Hepatocyte (in vitro differentiated cells): ENCODE results near the gene IP6K3. TPM values are rescaled to one million over a fixed set of nuclear protein-coding genes. Genes with fewer than 3 reads are reported as not detected.

Source experiments
- DNase-seq: peaks from one replicate; pipeline ENCODE4 v3.0.0-alpha.2; 2016; ENCODE audit warnings: low spot score
- H2AFZ ChIP-seq: fragments of 200-600 bp; sonication (generic); 2 replicates; pipeline ENCODE4 v1.6.0; 2016; ENCODE audit warnings: antibody characterized with exemption, mild to moderate bottlenecking
- H3K27ac ChIP-seq: fragments of 200-600 bp; sonication (generic); 2 replicates; pipeline ENCODE4 v1.5.1; 2016; ENCODE audit warnings: mild to moderate bottlenecking
- H3K27me3 ChIP-seq: fragments of 200-600 bp; sonication (generic); 2 replicates; pipeline ENCODE4 v1.6.1; 2016
- H3K36me3 ChIP-seq: fragments of 200-600 bp; sonication (generic); replicated peaks from 2 replicates; pipeline ENCODE4 v1.5.1; 2016; ENCODE audit warnings: low read depth; ENCODE audit not compliant: insufficient read depth
- H3K4me1 ChIP-seq: fragments of 200-600 bp; sonication (generic); 2 replicates; pipeline ENCODE4 v1.5.1; 2016; ENCODE audit warnings: mild to moderate bottlenecking, moderate library complexity; ENCODE audit not compliant: insufficient read depth
- H3K4me2 ChIP-seq: fragments of 200-600 bp; sonication (generic); 2 replicates; pipeline ENCODE4 v1.6.0; 2016
- H3K4me3 ChIP-seq: fragments of 200-600 bp; sonication (generic); 2 replicates; pipeline ENCODE4 v1.5.1; 2016; ENCODE audit warnings: mild to moderate bottlenecking
- H3K79me2 ChIP-seq: fragments of 200-600 bp; sonication (generic); 2 replicates; pipeline ENCODE4 v1.6.0; 2017; ENCODE audit warnings: mild to moderate bottlenecking
- H3K9me2 ChIP-seq: fragments of 200-600 bp; sonication (generic); replicated peaks from 2 replicates; pipeline ENCODE4 v1.6.0; 2017; ENCODE audit warnings: mild to moderate bottlenecking; ENCODE audit not compliant: insufficient read depth
- H3K9me3 ChIP-seq: fragments of 200-600 bp; sonication (generic); 2 replicates; pipeline ENCODE4 v1.5.1; 2016; ENCODE audit warnings: low read depth, mild to moderate bottlenecking
- H4K20me1 ChIP-seq: fragments of 200-600 bp; sonication (generic); 2 replicates; pipeline ENCODE4 v1.6.0; 2016; ENCODE audit warnings: mild to moderate bottlenecking; ENCODE audit not compliant: insufficient read depth, poor library complexity, severe bottlenecking
- EZH2 ChIP-seq: fragments of 200-600 bp; sonication (generic); IDR thresholded peaks from 2 replicates; pipeline ENCODE4 v1.6.1; 2016; ENCODE audit warnings: antibody characterized with exemption, mild to moderate bottlenecking, borderline replicate concordance
- EZH2phosphoT487 ChIP-seq: fragments of 200-600 bp; sonication (generic); IDR thresholded peaks from one replicate; pipeline ENCODE4 v1.6.1; 2018; ENCODE audit warnings: antibody characterized with exemption, mild to moderate bottlenecking, low read depth, moderate library complexity; ENCODE audit not compliant: unreplicated experiment, severe bottlenecking
- WGBS: methylation state at CpG from one replicate; pipeline ENCODE4 v1.1.6; 2016; ENCODE audit warnings: low lambda C conversion rate; ENCODE audit errors: missing lambda C conversion rate; 5-methylcytosine and 5-hydroxymethylcytosine counted together
- polyA plus RNA-seq: library from polyadenylated mRNA; unstranded; fragments of >200 nt; fragmentation: Nextera tagmentation; extraction: Ambion mirVana; gene quantifications from 2 replicates; pipeline ENCODE4 v1.2.1, GENCODE V29; 2016
- total RNA-seq: library from RNA; depleted of rRNA; stranded (reverse); fragments of >200 nt; gene quantifications from 2 replicates; pipeline ENCODE4 v1.2.3, GENCODE V29; 2014
- TF ChIP-seq, protein P1 (sequence below): fragments of 200-600 bp; sonication (generic); IDR thresholded peaks from 2 replicates; pipeline ENCODE4 v1.5.1; 2016; ENCODE audit warnings: antibody characterized with exemption, mild to moderate bottlenecking; ENCODE audit not compliant: poor library complexity

IP6K3 gene
- total and polyA plus RNA-seq, 2 experiments from 2014 or later, result 9.5 to 25.3 TPM

DNA sequence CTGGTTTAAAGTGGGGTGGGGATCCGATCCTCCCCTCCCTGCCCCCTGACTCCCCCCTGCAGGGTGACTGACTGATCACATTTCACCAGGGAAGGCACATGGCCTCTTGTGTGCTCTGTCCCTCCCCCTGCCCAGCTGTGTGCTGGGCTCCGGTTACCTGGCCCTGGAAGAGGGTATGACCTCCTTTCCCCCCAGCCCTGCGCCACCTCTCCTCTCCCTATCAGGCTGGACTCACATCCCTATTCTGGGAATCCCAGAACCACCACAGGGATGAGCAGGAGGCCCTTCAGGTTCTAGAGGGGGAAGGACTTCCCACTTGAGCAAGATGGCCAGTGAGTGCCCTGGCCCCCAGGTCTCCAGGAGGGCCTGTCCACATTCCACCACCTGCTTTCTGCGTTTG is 2.1 kb upstream of the IP6K3 start:
- H3K4me2 ChIP-seq, result no peak overlapping the region
- no peaks in the 10 kb centered on the region for H3K9me2 ChIP-seq
- no peak overlapping the region for H2AFZ ChIP-seq
- peaks cover 55% of the 10 kb centered on the region for H3K4me1 ChIP-seq
- H3K27me3 ChIP-seq, result no peaks in the 10 kb centered on the region
- H3K4me3 ChIP-seq, result no peak overlapping the region
- H3K9me3 ChIP-seq, result no peaks in the 10 kb centered on the region
- H3K79me2 ChIP-seq, result no peaks in the 10 kb centered on the region
- 81% methylated on average over 3 of the region's 4 CpGs for WGBS
- H3K27ac ChIP-seq, result no peak overlapping the region
- no peak for DNase-seq
- H4K20me1 ChIP-seq, result no peaks in the 10 kb centered on the region
- TF ChIP-seq EZH2, result no peak
- TF ChIP-seq, protein P1, sequence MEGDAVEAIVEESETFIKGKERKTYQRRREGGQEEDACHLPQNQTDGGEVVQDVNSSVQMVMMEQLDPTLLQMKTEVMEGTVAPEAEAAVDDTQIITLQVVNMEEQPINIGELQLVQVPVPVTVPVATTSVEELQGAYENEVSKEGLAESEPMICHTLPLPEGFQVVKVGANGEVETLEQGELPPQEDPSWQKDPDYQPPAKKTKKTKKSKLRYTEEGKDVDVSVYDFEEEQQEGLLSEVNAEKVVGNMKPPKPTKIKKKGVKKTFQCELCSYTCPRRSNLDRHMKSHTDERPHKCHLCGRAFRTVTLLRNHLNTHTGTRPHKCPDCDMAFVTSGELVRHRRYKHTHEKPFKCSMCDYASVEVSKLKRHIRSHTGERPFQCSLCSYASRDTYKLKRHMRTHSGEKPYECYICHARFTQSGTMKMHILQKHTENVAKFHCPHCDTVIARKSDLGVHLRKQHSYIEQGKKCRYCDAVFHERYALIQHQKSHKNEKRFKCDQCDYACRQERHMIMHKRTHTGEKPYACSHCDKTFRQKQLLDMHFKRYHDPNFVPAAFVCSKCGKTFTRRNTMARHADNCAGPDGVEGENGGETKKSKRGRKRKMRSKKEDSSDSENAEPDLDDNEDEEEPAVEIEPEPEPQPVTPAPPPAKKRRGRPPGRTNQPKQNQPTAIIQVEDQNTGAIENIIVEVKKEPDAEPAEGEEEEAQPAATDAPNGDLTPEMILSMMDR, result no peak
- TF ChIP-seq EZH2phosphoT487, result no peak
- no peaks in the 10 kb centered on the region for H3K36me3 ChIP-seq

DNA sequence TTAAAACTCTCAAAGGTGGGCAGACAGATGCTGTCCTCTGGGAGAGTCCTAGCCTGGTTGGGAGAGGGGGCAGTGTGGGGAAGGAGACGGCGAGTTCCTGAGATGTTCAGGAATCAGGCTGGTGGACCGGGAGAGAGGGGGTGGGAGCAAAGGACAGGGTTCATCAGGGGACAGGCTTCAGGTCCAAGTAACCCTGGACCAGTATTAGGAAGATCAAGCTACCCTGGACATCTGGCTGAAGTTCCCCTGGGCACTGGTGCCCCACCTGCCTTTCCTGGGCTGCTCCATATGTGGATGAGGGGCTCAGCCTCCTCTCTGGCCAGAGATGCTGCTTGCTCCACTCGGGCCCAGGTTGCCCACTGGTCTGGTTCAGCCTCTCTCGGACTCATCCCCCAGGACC is 1.1 kb upstream of the IP6K3 start:
- Histone ChIP-seq H3K9me3 (no peaks in the 10 kb centered on the region), H3K9me2 (no peaks in the 10 kb centered on the region), H3K4me2 (peak overlapping the region; percentile 71), H2AFZ (no peak overlapping the region), H3K79me2 (peaks cover 2% of the 10 kb centered on the region), H3K27me3 (no peaks in the 10 kb centered on the region), H3K4me1 (peaks cover 63% of the 10 kb centered on the region), H3K4me3 (no peak overlapping the region), H3K36me3 (no peaks in the 10 kb centered on the region), H4K20me1 (no peaks in the 10 kb centered on the region), H3K27ac (no peak overlapping the region)
- TF ChIP-seq, protein P1, result no peak
- TF ChIP-seq EZH2phosphoT487 (no peak), EZH2 (no peak)
- WGBS, result 89% methylated on average over 5 of the region's 5 CpGs
- DNase-seq, result no peak

DNA sequence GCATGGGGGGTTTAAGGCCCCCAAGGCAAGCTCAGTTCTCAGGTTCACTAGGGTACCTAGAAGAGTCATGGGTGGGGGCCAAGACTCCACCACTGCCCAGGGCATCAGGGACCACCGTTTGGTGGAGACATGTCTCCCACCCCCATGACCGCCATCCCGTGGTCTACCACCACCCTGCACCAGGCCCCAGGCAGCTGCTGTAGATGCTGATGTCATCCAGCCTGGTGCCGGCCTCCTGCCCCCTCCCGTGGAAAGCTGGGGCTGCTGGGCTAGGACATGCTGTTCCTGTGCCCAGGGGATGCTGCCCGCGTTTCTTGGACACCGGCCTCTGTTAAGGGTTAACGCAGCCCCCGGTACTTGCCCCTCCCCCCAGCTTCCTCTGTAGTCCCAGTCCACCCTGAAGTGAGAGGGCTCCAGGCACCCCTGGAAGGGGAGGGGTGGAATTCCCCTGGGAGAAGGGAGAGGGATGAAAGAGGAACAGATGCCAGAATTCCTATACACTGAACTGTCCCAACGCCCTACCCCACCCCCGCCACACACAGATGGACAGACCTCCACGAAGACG is 587 bp downstream of the IP6K3 start:
- peaks cover 2% of the 10 kb centered on the region for H3K79me2 ChIP-seq
- H3K4me2 ChIP-seq, result peak overlapping the region; percentile 71
- DNase-seq, result peak; percentile 77
- no peaks in the 10 kb centered on the region for H4K20me1 ChIP-seq
- H3K9me2 ChIP-seq, result no peaks in the 10 kb centered on the region
- H3K9me3 ChIP-seq, result no peaks in the 10 kb centered on the region
- H3K27ac ChIP-seq, result peak overlapping the region; percentile 90
- H2AFZ ChIP-seq, result no peak overlapping the region
- H3K4me1 ChIP-seq, result peaks cover 57% of the 10 kb centered on the region
- H3K4me3 ChIP-seq, result no peak overlapping the region
- TF ChIP-seq, protein P1, result peak; percentile 4
- TF ChIP-seq EZH2 (no peak), EZH2phosphoT487 (no peak)
- H3K36me3 ChIP-seq, result no peaks in the 10 kb centered on the region
- H3K27me3 ChIP-seq, result no peaks in the 10 kb centered on the region
- WGBS, result 37% methylated on average over 13 of the region's 14 CpGs

DNA sequence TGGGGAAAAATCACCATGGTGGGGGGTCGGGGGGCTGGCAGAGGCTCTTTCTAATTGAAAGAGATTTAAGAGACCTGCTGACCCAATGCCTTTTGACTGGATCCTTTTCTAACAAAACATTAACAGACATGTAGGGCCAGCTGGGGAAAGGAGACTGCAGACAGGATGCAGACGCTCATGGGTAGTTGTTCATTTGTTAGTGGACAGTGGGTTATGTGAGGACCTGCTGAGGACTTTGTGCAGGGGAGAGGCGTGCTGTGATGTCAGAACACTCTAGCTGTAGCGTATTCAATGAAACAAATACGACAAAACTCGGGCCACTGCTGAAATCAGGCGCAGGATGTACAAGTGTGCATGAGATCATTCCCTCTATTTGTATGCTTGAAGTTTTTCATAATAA is 1.2 kb downstream of the IP6K3 start:
- Histone ChIP-seq H3K9me2 (no peaks in the 10 kb centered on the region), H3K79me2 (peaks cover 2% of the 10 kb centered on the region), H4K20me1 (no peaks in the 10 kb centered on the region), H3K27ac (peak overlapping the region; percentile 90), H3K27me3 (no peaks in the 10 kb centered on the region), H3K4me1 (peaks cover 55% of the 10 kb centered on the region), H3K9me3 (no peaks in the 10 kb centered on the region), H3K4me3 (no peak overlapping the region), H2AFZ (no peak overlapping the region), H3K36me3 (no peaks in the 10 kb centered on the region), H3K4me2 (peak overlapping the region; percentile 71)
- peak; percentile 56 for DNase-seq
- WGBS, result 65% methylated on average over 7 of the region's 7 CpGs
- TF ChIP-seq EZH2phosphoT487 (no peak), EZH2 (no peak)
- TF ChIP-seq, protein P1, result no peak
